Measurements from ENCODE around the gene OR1N2.

Gene OR1N2, protein sequence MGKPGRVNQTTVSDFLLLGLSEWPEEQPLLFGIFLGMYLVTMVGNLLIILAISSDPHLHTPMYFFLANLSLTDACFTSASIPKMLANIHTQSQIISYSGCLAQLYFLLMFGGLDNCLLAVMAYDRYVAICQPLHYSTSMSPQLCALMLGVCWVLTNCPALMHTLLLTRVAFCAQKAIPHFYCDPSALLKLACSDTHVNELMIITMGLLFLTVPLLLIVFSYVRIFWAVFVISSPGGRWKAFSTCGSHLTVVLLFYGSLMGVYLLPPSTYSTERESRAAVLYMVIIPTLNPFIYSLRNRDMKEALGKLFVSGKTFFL

DNA sequence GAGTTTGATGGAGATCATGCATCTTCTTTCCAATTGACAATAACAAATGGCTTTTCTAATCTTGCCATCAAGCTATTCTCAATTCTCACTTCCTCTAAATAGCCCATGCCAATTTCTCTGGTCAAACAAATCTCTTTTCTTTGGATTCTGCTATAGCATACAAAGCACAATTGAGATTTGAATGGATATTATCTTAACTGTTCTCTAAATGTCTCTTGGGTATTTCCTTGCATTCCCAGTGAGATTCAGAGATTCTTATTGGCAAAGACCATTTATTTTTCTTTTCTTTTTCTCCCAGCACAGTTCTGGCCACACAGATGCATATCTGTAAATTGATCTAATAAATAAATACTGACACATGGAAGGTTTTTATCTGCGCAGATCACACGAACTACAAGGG is at the start of gene OR1N2:
Gene OR1N2, plus strand, starts transcription at position 301 of the 400 bp plus-strand sequence. CDS start 100 bp downstream, outside the sequence.
- DNase-seq: no peak
- Histone ChIP-seq H3K27ac (no peak within 1 kb of the TSS), H3K4me3 (ENCODE audit: low read depth, low read length) (no peak within 1 kb of the TSS), H3K36me3 (replicated peaks) (no peaks in the 10 kb centered on the region), H3K27me3 (replicated peaks) (no peaks in the 10 kb centered on the region)
- TF ChIP-seq, protein P1, sequence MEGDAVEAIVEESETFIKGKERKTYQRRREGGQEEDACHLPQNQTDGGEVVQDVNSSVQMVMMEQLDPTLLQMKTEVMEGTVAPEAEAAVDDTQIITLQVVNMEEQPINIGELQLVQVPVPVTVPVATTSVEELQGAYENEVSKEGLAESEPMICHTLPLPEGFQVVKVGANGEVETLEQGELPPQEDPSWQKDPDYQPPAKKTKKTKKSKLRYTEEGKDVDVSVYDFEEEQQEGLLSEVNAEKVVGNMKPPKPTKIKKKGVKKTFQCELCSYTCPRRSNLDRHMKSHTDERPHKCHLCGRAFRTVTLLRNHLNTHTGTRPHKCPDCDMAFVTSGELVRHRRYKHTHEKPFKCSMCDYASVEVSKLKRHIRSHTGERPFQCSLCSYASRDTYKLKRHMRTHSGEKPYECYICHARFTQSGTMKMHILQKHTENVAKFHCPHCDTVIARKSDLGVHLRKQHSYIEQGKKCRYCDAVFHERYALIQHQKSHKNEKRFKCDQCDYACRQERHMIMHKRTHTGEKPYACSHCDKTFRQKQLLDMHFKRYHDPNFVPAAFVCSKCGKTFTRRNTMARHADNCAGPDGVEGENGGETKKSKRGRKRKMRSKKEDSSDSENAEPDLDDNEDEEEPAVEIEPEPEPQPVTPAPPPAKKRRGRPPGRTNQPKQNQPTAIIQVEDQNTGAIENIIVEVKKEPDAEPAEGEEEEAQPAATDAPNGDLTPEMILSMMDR (IDR thresholded peaks at IDR 0.05; ENCODE audit: low read depth, low read length, missing control alignments): no peak
- in situ Hi-C loops (cut with HindIII; ENCODE audit: low pct_ligation_motif_present, low sequenced_read_pairs): no loop called here

DNA sequence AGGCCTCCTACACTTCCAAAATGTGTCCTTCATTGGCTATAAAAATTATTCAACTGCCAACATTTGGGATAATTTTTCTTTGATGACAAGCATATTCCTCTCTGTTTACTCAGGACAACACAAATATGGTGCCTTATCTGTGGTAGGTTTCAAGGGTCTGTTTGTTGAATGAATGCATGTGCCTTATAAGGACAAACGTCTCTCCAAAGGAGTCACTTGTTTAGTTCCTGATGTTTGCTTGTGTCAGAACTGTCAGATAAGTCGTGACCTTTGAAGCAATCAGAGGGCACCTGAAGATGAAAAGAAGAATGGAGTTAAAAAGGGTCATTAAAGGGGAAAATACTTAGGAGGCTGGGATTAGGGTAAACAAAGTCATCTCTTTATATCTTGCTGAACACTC is 45.9 kb upstream of the OR1N2 start:
- Histone ChIP-seq H3K36me3 (replicated peaks) (no peaks in the 10 kb centered on the region), H3K27me3 (replicated peaks) (no peaks in the 10 kb centered on the region), H3K27ac (no peak overlapping the region), H3K4me3 (ENCODE audit: low read depth, low read length) (no peak overlapping the region)
- TF ChIP-seq, protein P1 (IDR thresholded peaks at IDR 0.05; ENCODE audit: low read depth, low read length, missing control alignments): no peak
- in situ Hi-C loops (cut with HindIII; ENCODE audit: low pct_ligation_motif_present, low sequenced_read_pairs): no loop called here
- DNase-seq: no peak

DNA sequence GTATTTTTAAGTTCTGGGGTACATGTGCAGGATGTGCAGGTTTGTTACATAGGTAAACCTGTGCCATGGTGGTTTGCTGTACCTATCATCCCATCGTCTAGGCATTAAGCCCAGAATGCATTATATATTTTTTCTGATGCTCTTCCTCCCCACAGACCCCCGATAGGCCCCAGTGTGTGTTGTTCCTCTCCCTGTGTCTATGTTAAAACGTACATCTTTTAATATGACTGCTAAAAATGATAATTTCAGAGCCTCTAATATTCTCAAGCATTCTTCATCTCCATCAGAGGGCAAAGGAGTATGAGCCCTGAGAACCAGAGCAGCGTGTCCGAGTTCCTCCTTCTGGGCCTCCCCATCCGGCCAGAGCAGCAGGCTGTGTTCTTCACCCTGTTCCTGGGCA is 42.4 kb upstream of the OR1N2 start, which contains the start of gene OR1J2:
Gene OR1J2, plus strand, starts transcription at position 301 of the 400 bp plus-strand sequence. Its CDS starts 0 bp downstream, at position 301.
- TF ChIP-seq, protein P1 (IDR thresholded peaks at IDR 0.05; ENCODE audit: low read depth, low read length, missing control alignments): no peak
- Histone ChIP-seq H3K4me3 (ENCODE audit: low read depth, low read length) (no peak within 1 kb of the TSS), H3K27ac (no peak within 1 kb of the TSS), H3K36me3 (replicated peaks) (no peaks in the 10 kb centered on the region), H3K27me3 (replicated peaks) (no peaks in the 10 kb centered on the region)
- no peak for DNase-seq
- in situ Hi-C loops (cut with HindIII; ENCODE audit: low pct_ligation_motif_present, low sequenced_read_pairs): no loop called here

DNA sequence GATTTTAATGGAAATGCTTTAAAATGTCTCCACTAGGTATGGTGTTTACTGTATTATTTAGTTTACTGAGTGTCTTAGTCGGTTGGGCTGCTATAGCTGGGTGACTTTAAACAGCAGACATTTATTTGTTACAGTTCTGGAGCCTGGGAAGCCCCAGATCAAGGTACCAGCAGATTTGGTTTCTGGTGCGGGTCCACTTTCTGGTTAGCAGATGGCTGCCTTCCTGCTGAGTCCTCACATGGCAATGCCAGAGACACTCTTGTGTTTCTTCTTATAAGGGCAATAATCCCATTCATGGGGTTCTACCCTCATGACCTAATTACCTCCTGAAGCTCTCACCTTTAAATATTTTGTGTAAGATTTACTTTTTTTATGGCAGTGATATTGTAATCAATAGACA is 34.7 kb upstream of the OR1N2 start:
- Histone ChIP-seq H3K36me3 (replicated peaks) (no peaks in the 10 kb centered on the region), H3K4me3 (ENCODE audit: low read depth, low read length) (no peak overlapping the region), H3K27ac (no peak overlapping the region), H3K27me3 (replicated peaks) (no peaks in the 10 kb centered on the region)
- TF ChIP-seq, protein P1 (IDR thresholded peaks at IDR 0.05; ENCODE audit: low read depth, low read length, missing control alignments): no peak
- in situ Hi-C loops (cut with HindIII; ENCODE audit: low pct_ligation_motif_present, low sequenced_read_pairs): no loop called here
- no peak for DNase-seq

DNA sequence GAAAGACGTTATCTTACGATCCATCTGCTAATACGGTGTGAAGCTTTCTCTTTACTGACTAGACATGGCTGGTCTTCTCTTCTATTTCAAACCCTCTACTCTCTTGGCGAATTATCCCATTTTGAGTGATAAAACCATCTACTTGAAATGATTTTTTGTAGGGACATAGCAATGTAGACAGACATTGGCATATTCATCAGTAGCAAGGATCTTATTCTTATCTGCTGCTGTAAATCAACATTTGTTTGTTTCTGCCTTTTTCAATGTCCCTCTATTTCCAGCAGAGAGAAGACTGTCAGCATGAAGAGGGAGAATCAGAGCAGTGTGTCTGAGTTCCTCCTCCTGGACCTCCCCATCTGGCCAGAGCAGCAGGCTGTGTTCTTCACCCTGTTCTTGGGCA is 34.1 kb upstream of the OR1N2 start, which contains the start of gene OR1J4:
Gene OR1J4, plus strand, starts transcription at position 301 of the 400 bp plus-strand sequence. Its CDS starts 0 bp downstream, at position 301.
- no peak within 1 kb of the TSS for H3K4me3 ChIP-seq (ENCODE audit: low read depth, low read length)
- H3K36me3 ChIP-seq (replicated peaks): no peaks in the 10 kb centered on the region
- in situ Hi-C loops (cut with HindIII; ENCODE audit: low pct_ligation_motif_present, low sequenced_read_pairs): no loop called here
- TF ChIP-seq, protein P1 (IDR thresholded peaks at IDR 0.05; ENCODE audit: low read depth, low read length, missing control alignments): no peak
- H3K27ac ChIP-seq: no peak within 1 kb of the TSS
- no peak for DNase-seq
- no peaks in the 10 kb centered on the region for H3K27me3 ChIP-seq (replicated peaks)

Measured in brain microvascular endothelial cell (primary cell).